ENCODE measurements around the gene TESK1. TPM values are rescaled to one million over a fixed set of nuclear protein-coding genes. Genes with fewer than 3 reads are reported as not detected.
"Not testable (repeated sequence)": the region's sequence is repeated elsewhere in the genome, so short reads cannot be mapped to it uniquely, and the experiment has no call there.

Gene TESK1
- total and polyA plus RNA-seq, 9 donors: 13.2 to 51.1 (median 35.0) TPM

DNA sequence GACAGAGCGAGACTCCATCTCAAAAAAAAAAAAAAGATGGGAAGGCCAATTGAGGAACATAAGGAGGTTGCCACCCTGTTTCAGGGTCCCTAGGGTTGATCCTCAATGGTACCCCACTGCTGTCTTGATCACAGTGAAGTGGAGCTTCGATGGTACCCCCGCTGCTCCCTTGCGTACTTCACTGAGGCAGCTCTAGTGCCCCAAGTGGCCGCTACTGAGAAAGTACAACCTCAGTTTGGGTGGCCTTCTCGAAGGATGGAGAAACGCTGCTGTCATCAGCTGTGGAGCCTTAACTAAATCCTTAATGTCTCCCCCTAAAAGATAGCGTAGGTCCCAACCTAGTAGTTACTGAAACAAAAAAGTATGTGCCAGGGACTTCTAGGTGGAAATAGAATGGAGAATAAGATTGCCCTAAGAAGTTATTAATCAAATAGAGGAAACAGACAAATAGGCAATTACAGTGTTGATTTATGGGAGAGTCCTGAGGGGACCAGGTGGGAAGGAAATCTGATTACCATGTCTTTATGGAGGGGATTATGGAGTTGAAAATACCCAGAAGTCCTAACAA is 6.3 kb downstream of the TESK1 start:
- Histone ChIP-seq H3K27me3 (no peaks in the 10 kb centered on the region), H3K36me3 (no peaks in the 10 kb centered on the region), H3K27ac (no peak overlapping the region), H3K9me3 (no peaks in the 10 kb centered on the region), H3K4me1 (ENCODE audit: insufficient read depth) (peaks cover 1% of the 10 kb centered on the region), H3K4me3 (no peak overlapping the region)
- intact Hi-C loops (cut with DNase I): no loop called here
- WGBS, 3 donors: 14 to 20% (median 14%) methylated on average over 8 of the region's 8 CpGs
- no peak for TF ChIP-seq POLR2A (IDR thresholded peaks at IDR 0.05)
- TF ChIP-seq, protein P1, sequence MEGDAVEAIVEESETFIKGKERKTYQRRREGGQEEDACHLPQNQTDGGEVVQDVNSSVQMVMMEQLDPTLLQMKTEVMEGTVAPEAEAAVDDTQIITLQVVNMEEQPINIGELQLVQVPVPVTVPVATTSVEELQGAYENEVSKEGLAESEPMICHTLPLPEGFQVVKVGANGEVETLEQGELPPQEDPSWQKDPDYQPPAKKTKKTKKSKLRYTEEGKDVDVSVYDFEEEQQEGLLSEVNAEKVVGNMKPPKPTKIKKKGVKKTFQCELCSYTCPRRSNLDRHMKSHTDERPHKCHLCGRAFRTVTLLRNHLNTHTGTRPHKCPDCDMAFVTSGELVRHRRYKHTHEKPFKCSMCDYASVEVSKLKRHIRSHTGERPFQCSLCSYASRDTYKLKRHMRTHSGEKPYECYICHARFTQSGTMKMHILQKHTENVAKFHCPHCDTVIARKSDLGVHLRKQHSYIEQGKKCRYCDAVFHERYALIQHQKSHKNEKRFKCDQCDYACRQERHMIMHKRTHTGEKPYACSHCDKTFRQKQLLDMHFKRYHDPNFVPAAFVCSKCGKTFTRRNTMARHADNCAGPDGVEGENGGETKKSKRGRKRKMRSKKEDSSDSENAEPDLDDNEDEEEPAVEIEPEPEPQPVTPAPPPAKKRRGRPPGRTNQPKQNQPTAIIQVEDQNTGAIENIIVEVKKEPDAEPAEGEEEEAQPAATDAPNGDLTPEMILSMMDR (IDR thresholded peaks at IDR 0.05): peak; percentile 23 to 31 (median 24)
- TF ChIP-seq EP300 (IDR thresholded peaks at IDR 0.05): no peak
- peak in 1 of 5 donors; percentile 51 for DNase-seq

GRCh38 chr9:35612066-35612465 is 7.0 kb downstream of the TESK1 start:
- H3K9me3 ChIP-seq; H3K4me3 ChIP-seq; H3K27me3 ChIP-seq; intact Hi-C loops (cut with DNase I); H3K4me1 ChIP-seq (ENCODE audit: insufficient read depth); H3K27ac ChIP-seq; H3K36me3 ChIP-seq; DNase-seq: not testable (repeated sequence)
- 90 to 95% (median 94%) methylated on average over 4 of the region's 4 CpGs for WGBS, 3 donors

- WGBS, 3 donors: 63 to 91% (median 83%) methylated on average over 2 of the region's 2 CpGs
- no peak for TF ChIP-seq POLR2A (IDR thresholded peaks at IDR 0.05)
- no peak for TF ChIP-seq EP300 (IDR thresholded peaks at IDR 0.05)
- TF ChIP-seq, protein P1 (IDR thresholded peaks at IDR 0.05): no peak
- no peak for DNase-seq
- H3K4me1 ChIP-seq (ENCODE audit: insufficient read depth): no peaks in the 10 kb centered on the region
- no peaks in the 10 kb centered on the region for H3K9me3 ChIP-seq
- no peaks in the 10 kb centered on the region for H3K27me3 ChIP-seq
- intact Hi-C loops (cut with DNase I): no loop called here
- H3K27ac ChIP-seq: no peak overlapping the region
- H3K4me3 ChIP-seq: no peak overlapping the region
- no peaks in the 10 kb centered on the region for H3K36me3 ChIP-seq
Observed at GRCh38 chr9:35612843-35613242, 7.8 kb downstream of the TESK1 start.

- intact Hi-C loops (cut with DNase I): no loop called here
- H3K4me1 ChIP-seq (ENCODE audit: insufficient read depth): no peaks in the 10 kb centered on the region
- H3K36me3 ChIP-seq: no peaks in the 10 kb centered on the region
- DNase-seq: no peak
- no peaks in the 10 kb centered on the region for H3K27me3 ChIP-seq
- H3K4me3 ChIP-seq: no peak overlapping the region
- no peak overlapping the region for H3K27ac ChIP-seq
- 68 to 75% (median 68%) methylated on average over 17 of the region's 17 CpGs for WGBS, 3 donors
- TF ChIP-seq, protein P1 (IDR thresholded peaks at IDR 0.05): no peak
- TF ChIP-seq POLR2A (IDR thresholded peaks at IDR 0.05) (no peak), EP300 (IDR thresholded peaks at IDR 0.05) (no peak)
- no peaks in the 10 kb centered on the region for H3K9me3 ChIP-seq
Observed at GRCh38 chr9:35615981-35616680, 11.1 kb downstream of the TESK1 start.
